K562 (cell line): ENCODE results near the gene XIRP1. TPM values are rescaled to one million over a fixed set of nuclear protein-coding genes. Genes with fewer than 3 reads are reported as not detected.
A peak's percentile ranks its signal among the peaks of the same experiment; 100 is the strongest.

Experiments
- ATAC-seq: fragments of 200-7000 bp; cut with Tn5 transposase; 3 replicates; pipeline ENCODE4 v1.9.1; 2020; ENCODE audit warnings: moderate library complexity
- BruUV-seq: library from RNA; stranded (reverse); fragments of 400-500 nt; replicated peaks from 2 replicates; lab custom pipeline; 2021; lab: Mats Ljungman, UMichigan
- CTCF ChIA-PET: fragments of 300-600 bp; formaldehyde crosslinking; extraction: SDS; loops from one replicate; lab custom pipeline; 2021; ENCODE audit warnings: low intra/inter-chr PET ratio; lab: Yijun Ruan, JAX
- POLR2A ChIA-PET: fragments of 300-600, 350-650 bp; sonication (Branson Sonifier 250); formaldehyde crosslinking; extraction: SDS; loops from one replicate; lab custom pipeline; 2021; ENCODE audit warnings: antibody characterized with exemption, inconsistent platforms; lab: Yijun Ruan, JAX
- DNase-seq, 4 experiments: peaks; one replicate each; pipeline versions ENCODE4 v3.0.0 to v3.0.0-alpha.2; 2011 to 2018; ENCODE audit warnings: low spot score in 3 of 4, mixed read lengths in 3 of 4; ENCODE audit errors: extremely low read depth in 1 of 4
- FAIRE-seq: peaks from 2 replicates; lab custom pipeline; 2011; peaks lifted over from hg19 to GRCh38; lab: Jason Lieb, UNC
- H2AFZ ChIP-seq: 2 replicates; pipeline ENCODE4 v1.6.0; 2011; ENCODE audit warnings: low read depth, low read length, control low read depth, inconsistent platforms
- H3K27ac ChIP-seq: fragments of 200-600 bp; 3 replicates; pipeline ENCODE4 v1.8.0; 2011; ENCODE audit warnings: low read depth, mild to moderate bottlenecking, control low read depth, inconsistent platforms, low read length, moderate library complexity, mixed read lengths; ENCODE audit errors: extremely low read depth
- H3K27me3 ChIP-seq, 2 experiments: fragments of 300-600 bp in 1 of 2; 2 replicates in 1 of 2; 3 replicates in 1 of 2; pipeline versions ENCODE4 v1.6.0 to v1.8.0; 2011; ENCODE audit warnings: inconsistent platforms in 2 of 2, low read length in 2 of 2, mild to moderate bottlenecking in 1 of 2, mixed read lengths in 1 of 2, moderate library complexity in 1 of 2; ENCODE audit not compliant: control insufficient read depth in 2 of 2, insufficient read depth in 2 of 2
- H3K36me3 ChIP-seq: fragments of 300-600 bp; 3 replicates; pipeline ENCODE4 v1.8.0; 2011; ENCODE audit warnings: mild to moderate bottlenecking, low read length, inconsistent platforms; ENCODE audit not compliant: control insufficient read depth, insufficient read depth
- H3K4me1 ChIP-seq, 2 experiments: fragments of 200-600 bp in 1 of 2; replicated peaks in 1 of 2; 2 replicates in 1 of 2; 3 replicates in 1 of 2; pipeline versions ENCODE4 v1.5.1 to v1.8.0; 2011; ENCODE audit warnings: inconsistent platforms in 2 of 2, low read length in 2 of 2, mild to moderate bottlenecking in 1 of 2, mixed read lengths in 1 of 2, moderate library complexity in 1 of 2; ENCODE audit not compliant: control insufficient read depth in 2 of 2, insufficient read depth in 2 of 2
- H3K4me2 ChIP-seq: 2 replicates; pipeline ENCODE4 v1.6.1; 2011; ENCODE audit warnings: low read length, control low read depth, inconsistent platforms, mixed read lengths; ENCODE audit not compliant: insufficient read depth
- H3K4me3 ChIP-seq: fragments of 200-600 bp; sonication (generic), shearing (Covaris generic); 2 replicates; pipeline ENCODE4 v1.5.1; 2016; ENCODE audit warnings: control low read depth, inconsistent platforms
- H3K79me2 ChIP-seq: fragments of 200-600 bp; 3 replicates; pipeline ENCODE4 v1.8.0; 2011; ENCODE audit warnings: low read length, inconsistent platforms; ENCODE audit not compliant: control insufficient read depth, insufficient read depth
- H3K9ac ChIP-seq, 2 experiments: 2 replicates each; pipeline versions ENCODE4 v1.6.0 to v1.6.1; 2011; ENCODE audit warnings: low read depth in 2 of 2, low read length in 2 of 2, control low read depth in 1 of 2, inconsistent platforms in 1 of 2, mild to moderate bottlenecking in 1 of 2, mixed read lengths in 1 of 2; ENCODE audit not compliant: insufficient read depth in 1 of 2
- H3K9me1 ChIP-seq: one replicate; pipeline ENCODE4 v1.6.0; 2011; ENCODE audit warnings: inconsistent platforms, mild to moderate bottlenecking, low read length, moderate library complexity; ENCODE audit not compliant: control insufficient read depth, insufficient read depth
- H3K9me3 ChIP-seq: replicated peaks from 2 replicates; pipeline ENCODE4 v1.5.1; 2011; ENCODE audit warnings: low read depth, low read length, inconsistent platforms; ENCODE audit not compliant: control insufficient read depth, insufficient read depth
- H4K20me1 ChIP-seq: replicated peaks from 2 replicates; pipeline ENCODE4 v1.6.1; 2011; ENCODE audit warnings: low read length, inconsistent platforms, mixed read lengths; ENCODE audit not compliant: control insufficient read depth, insufficient read depth
- KAT8 ChIP-seq: fragments of 450-650 bp; IDR thresholded peaks from 2 replicates; pipeline ENCODE4 v1.6.1; 2016; ENCODE audit warnings: low read depth, mild to moderate bottlenecking
- SAFB ChIP-seq: fragments of 200-400 bp; formaldehyde crosslinking; IDR thresholded peaks from 2 replicates; pipeline ENCODE4 v1.6.1; 2017; ENCODE audit warnings: low read depth, low read length, borderline replicate concordance
- SRSF3 ChIP-seq: fragments of 200-400 bp; formaldehyde crosslinking; IDR thresholded peaks from 2 replicates; pipeline ENCODE4 v1.6.1; 2016; ENCODE audit warnings: mild to moderate bottlenecking, low read length, moderate library complexity; ENCODE audit not compliant: insufficient read depth
- ZFX ChIP-seq: sonication (generic); formaldehyde crosslinking; IDR thresholded peaks from 2 replicates; pipeline ENCODE4 v1.8.0; 2022; ENCODE audit warnings: mild to moderate bottlenecking, missing genetic modification reagents, moderate library complexity
- ZNF830 ChIP-seq: fragments of 250-450 bp; sonication (Bioruptor Pico); IDR thresholded peaks from 2 replicates; pipeline ENCODE4 v1.5.0; 2021; ENCODE audit warnings: mild to moderate bottlenecking
- WGBS: fragments of 100-300 bp; shearing (Covaris generic); methylation state at CpG from one replicate; pipeline ENCODE4 v1.1.6; 2016; ENCODE audit warnings: low coverage, mixed read lengths; ENCODE audit not compliant: insufficient coverage; ENCODE audit errors: missing lambda C conversion rate; 5-methylcytosine and 5-hydroxymethylcytosine counted together
- in situ Hi-C: fragments of 300-500 bp; cut with MboI; formaldehyde crosslinking; loops from 4 replicates; pipeline ENCODE4 v1.15.0; 2018; ENCODE audit warnings: inconsistent platforms, mixed read lengths
- intact Hi-C: fragments of 100-400 bp; cut with micrococcal nuclease; formaldehyde crosslinking; loops from 2 replicates; pipeline ENCODE4 v1.14.2; 2022
- polyA plus RNA-seq, 8 experiments: library from polyadenylated mRNA; depleted of rRNA in 4 of 8; stranded (reverse) in 5 of 8; unstranded in 3 of 8; fragments of >200 nt; fragmentation: Nextera tagmentation in 2 of 8; fragmentation: Illumina TruSeq in 1 of 8; extraction: Ambion mirVana in 2 of 8; extraction: Trizol in 1 of 8; gene quantifications; 2 replicates each; pipeline versions ENCODE4 v1.2.1 to v1.2.3, GENCODE V29; 2011 to 2014; ENCODE audit warnings: inconsistent platforms in 1 of 8, missing spikeins in 1 of 8
- total RNA-seq, 7 experiments: library from RNA; depleted of rRNA in 6 of 7; stranded (reverse); fragments of >200 nt in 6 of 7; fragmentation: Illumina TruSeq in 2 of 7; extraction: Trizol in 2 of 7; gene quantifications; 2 replicates each; pipeline versions ENCODE4 v1.2.1 to v1.2.3, GENCODE V29; 2011 to 2021; ENCODE audit warnings: low replicate concordance in 1 of 7

XIRP1 gene
- total and polyA plus RNA-seq, 9 of the 15 experiments (the other 6 are each of a cell fraction or from before 2014, with no cell fraction given) = 0.03 to 0.27 (median 0.08) TPM; not detected in 3

DNA sequence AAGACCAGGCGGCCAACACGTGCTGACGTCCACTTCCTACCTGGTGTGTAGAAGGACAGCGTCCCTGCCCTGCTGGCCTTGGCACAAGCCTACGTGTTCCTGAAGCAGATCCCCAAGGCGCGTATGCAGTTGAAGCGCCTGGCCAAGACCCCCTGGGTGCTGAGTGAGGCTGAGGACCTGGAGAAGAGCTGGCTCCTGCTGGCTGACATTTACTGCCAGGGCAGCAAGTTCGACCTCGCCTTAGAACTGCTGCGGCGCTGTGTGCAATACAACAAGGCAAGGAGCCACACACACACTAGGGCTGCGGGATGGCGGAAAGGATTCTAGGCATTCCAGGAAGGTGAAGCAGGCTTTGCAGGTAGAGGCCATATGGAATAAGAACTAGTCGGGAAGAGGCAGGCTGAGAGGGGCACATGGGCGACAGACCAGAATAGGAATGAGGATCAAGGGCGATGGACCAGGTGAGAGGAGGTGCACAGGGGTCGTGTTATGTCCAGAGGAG is 54.9 kb downstream of the XIRP1 start:
- ATAC-seq = no peak
- TF ChIP-seq KAT8 (no peak), SRSF3 (no peak), ZFX (no peak), SAFB (no peak), ZNF830 (CRISPR knock-in tag) (no peak)
- no peak for DNase-seq
- no peak overlapping the region for H3K4me3 ChIP-seq
- ChIA-PET CTCF (no interaction called here), POLR2A (interaction anchor here (0.6 to 2.5 kb wide), 6 partner anchors 9 to 66 kb away, joined by 3 to 17 read pairs (median 4); no protein-coding TSS in a partner anchor)
- no peaks in the 10 kb centered on the region for H3K79me2 ChIP-seq
- H2AFZ ChIP-seq = no peak overlapping the region
- no peaks in the 10 kb centered on the region for H3K9me3 ChIP-seq
- in situ Hi-C loops = no loop called here
- H3K4me1 ChIP-seq = peaks cover 8 to 23% of the 10 kb centered on the region in 2 experiments; a peak in 4 of 5 replicates
- peaks cover 0 to 9% of the 10 kb centered on the region in 2 experiments; a peak in 1 of 5 replicates for H3K27me3 ChIP-seq
- H3K27ac ChIP-seq = no peak overlapping the region
- peaks cover 26% of the 10 kb centered on the region; the same call in 2 of the 3 replicates for H3K36me3 ChIP-seq
- no peak overlapping the region for H3K4me2 ChIP-seq
- peak overlapping the region in 1 of 2 experiments; percentile 47; a peak in 2 of 4 replicates for H3K9ac ChIP-seq
- WGBS = 76% methylated on average over 15 of the region's 18 CpGs
- no peak for FAIRE-seq
- no TSS peak for BruUV-seq
- intact Hi-C loops = no loop called here
- peaks cover 17% of the 10 kb centered on the region for H4K20me1 ChIP-seq
- H3K9me1 ChIP-seq = no peaks in the 10 kb centered on the region
